ENCODE data around the gene SLF2.

SLF2 gene

DNA sequence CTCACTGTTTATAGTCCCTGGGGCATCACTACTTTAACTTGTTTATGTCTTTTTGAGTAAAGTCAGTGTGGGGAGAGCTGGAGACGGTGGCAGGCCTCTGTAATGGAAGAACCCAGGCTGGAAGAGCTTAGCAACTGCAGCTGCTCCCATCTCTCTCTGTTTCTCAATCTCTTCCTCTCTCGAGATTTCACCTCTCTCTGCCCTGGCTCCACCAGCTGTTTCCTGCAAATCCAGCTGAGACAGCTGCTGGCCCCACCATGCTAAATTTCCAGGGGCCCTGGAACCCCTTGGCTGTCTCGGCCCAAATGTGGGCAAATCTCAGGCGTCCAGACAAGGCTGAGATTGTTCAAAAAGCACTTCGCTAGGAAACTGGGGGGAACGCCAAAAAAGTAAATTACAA lies 25.8 kb upstream of the SLF2 start:
- no peak overlapping the region for H3K4me3 ChIP-seq (replicated peaks; ENCODE audit: insufficient read depth, low read length)
- no peak for TF ChIP-seq SPI1 (IDR thresholded peaks at IDR 0.05; ENCODE audit: borderline replicate concordance, low read depth)
- no peak for TF ChIP-seq POLR2AphosphoS5 (IDR thresholded peaks at IDR 0.05; ENCODE audit: low read depth)
- no peak for TF ChIP-seq CTCF (IDR thresholded peaks at IDR 0.05; ENCODE audit: insufficient read depth, low read length)
- no peak for TF ChIP-seq GABPA (IDR thresholded peaks at IDR 0.05; ENCODE audit: low read depth)
- no peak for TF ChIP-seq REST (IDR thresholded peaks at IDR 0.05; ENCODE audit: insufficient replicate concordance, low read depth)
- H3K27ac ChIP-seq (replicated peaks): no peak overlapping the region
- H3K27me3 ChIP-seq (ENCODE audit: insufficient read depth, poor library complexity, severe bottlenecking): peaks cover 6% of the 10 kb centered on the region
- no peak for DNase-seq (ENCODE audit: low read depth in 1 of 2, low spot score in 1 of 2)

DNA sequence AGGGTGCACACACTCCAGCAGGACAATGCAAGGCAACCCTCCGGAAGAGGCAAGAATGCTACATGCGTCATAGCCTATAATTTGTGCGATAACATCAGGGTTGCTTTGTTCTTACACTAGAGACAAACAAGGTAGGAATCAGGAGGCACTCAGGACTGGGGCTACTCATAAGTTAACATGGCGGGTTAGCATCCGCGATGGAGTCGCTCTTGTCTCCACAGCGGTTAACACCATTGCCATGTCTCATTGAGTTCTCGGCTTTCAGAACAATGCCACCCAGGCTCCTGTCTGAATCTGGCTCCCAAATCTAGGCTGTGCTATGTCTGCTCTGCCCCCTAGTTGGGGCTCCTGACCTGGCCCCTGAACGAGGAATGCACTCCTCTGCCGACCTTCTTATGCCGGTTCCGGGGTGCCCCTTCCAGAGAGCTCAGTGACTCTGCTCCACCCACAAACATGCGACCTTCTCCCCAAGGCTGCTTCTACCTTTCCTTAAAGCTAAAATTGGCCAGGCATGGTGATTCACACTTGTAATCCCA lies 24.9 kb upstream of the SLF2 start:
- H3K4me3 ChIP-seq (replicated peaks; ENCODE audit: insufficient read depth, low read length): no peak overlapping the region
- H3K27me3 ChIP-seq (ENCODE audit: insufficient read depth, poor library complexity, severe bottlenecking): peaks cover 6% of the 10 kb centered on the region

More for the DNA sequence above, 24.9 kb upstream of the SLF2 start:
- no peak for DNase-seq (ENCODE audit: low read depth in 1 of 2, low spot score in 1 of 2)
- no peak for TF ChIP-seq REST (IDR thresholded peaks at IDR 0.05; ENCODE audit: insufficient replicate concordance, low read depth)
- TF ChIP-seq POLR2AphosphoS5 (IDR thresholded peaks at IDR 0.05; ENCODE audit: low read depth): no peak
- no peak for TF ChIP-seq CTCF (IDR thresholded peaks at IDR 0.05; ENCODE audit: insufficient read depth, low read length)
- TF ChIP-seq GABPA (IDR thresholded peaks at IDR 0.05; ENCODE audit: low read depth): no peak
- no peak for TF ChIP-seq SPI1 (IDR thresholded peaks at IDR 0.05; ENCODE audit: borderline replicate concordance, low read depth)
- no peak overlapping the region for H3K27ac ChIP-seq (replicated peaks)
